G401.6 (cell line): Measurements from ENCODE around the gene TBX20.
"Not testable (repeated sequence)": the region's sequence is repeated elsewhere in the genome, so short reads cannot be mapped to it uniquely, and the experiment has no call there.

ENCODE experiments used
- FAIRE-seq: peaks from 2 replicates; lab custom pipeline; 2012; peaks lifted over from hg19 to GRCh38; lab: Jason Lieb, UNC

The TBX20 gene

GRCh38 chr7:35255443-35256255, 1.7 kb upstream of the TBX20 start:
- no peak for FAIRE-seq

- FAIRE-seq: no peak
Measured at GRCh38 chr7:35254496-35255442, 869 bp upstream of the TBX20 start.

DNA sequence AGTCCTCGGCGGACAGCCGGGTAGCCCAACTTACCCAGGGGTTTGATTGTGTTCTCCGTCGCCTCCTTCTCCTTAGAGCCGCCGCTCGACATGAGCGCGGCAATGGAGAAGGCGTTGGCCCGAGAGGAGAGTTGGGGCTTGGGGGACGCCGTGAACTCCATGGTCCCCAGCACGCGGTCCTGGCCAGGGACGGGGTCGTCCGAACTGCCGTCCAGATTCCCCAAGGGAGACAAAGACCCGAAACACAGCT, 515 bp downstream of the TBX20 start:
- no peak for FAIRE-seq

DNA sequence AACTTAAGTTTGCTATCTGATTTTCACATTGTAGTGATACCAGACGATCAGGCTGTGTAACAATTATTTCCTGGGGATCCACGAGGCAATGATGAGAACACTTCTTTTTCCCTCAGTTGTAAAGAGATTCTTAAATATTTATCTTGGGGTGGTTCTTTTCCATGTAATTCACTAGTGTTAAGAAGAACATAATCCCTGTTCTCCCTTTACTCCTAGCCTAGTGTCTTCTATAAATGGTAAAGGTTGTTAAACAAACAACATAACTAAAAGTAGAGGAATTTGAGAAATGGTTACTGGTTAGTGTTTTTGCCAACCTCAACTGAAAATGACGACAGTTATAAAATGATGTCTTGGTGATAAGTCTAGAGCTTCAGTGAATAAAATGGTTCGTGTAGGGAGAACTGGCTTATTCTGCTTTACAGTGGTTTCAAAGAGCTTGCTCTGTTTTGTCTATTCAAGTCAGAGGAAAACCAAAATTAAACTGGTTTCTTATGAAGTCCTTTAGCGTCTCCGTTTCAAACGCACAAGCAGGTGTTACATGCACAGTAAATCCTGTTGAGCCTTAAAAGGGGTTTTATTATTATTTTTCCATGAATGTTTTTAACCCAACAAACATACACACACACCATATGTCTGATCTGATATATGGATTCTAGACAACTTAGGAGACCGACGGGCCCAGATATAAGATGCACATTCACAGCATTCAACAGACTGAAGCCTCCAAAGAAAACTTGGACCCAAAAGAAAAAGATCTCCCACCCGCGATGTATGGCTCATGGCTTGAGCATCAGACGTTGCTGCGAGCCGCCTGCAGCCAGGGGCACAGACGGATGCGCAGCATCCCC, 1.1 kb downstream of the TBX20 start:
- FAIRE-seq: no peak

DNA sequence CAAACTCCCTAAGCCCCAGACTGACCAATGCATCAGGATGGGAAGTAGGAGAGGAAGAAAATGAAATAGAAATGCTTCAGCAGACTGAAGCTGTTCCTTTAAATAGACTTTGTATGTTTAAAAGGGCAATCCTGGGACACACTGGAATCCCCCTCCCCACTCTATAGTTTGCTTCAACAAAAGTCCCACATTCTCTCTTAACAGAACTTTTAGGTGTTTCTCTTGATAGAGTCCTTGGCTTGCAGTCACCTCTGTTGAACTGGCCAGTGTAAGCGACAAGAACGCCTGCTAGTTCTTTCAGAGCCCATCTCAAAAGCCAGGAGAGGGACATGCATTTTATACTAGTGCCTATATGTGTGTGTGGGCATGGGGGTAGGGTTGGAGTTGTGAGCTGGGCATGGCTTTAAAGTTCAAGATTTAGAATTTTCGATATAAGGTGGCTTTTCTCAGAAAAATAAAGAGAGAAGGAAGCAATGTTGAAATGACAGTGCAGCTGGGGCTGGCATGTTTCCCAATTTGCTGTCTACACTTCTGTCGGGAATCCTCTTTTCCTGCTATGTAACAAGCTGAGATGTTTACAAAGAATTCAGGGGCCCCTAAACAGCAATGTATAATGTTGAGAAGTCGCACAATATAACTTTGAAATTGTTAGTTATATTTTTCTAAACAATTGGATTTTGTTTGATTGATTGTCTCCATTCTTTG, 2.1 kb downstream of the TBX20 start:
- no peak for FAIRE-seq

GRCh38 chr7:35250941-35251340, 3.0 kb downstream of the TBX20 start:
- no peak for FAIRE-seq

- no peak for FAIRE-seq
Measured at GRCh38 chr7:35250452-35250851, 3.4 kb downstream of the TBX20 start.

DNA sequence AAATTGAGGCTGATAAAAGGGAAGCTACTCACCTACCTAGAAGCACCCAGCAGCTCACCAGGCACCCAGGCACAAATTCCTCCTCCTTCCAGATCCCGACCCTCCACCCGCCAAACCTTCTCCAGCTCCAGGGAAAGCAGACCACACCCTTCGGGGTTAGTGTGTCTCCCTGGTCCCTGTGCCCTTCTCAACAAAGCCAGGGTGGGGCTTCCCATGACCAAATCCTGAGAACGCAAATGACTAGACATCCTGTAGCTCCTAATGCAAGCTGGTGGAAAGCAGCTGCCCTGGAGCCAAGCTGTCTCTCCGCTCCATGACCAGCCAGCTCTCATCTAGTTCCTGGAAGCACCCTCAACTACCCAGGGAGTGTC, 4.4 kb downstream of the TBX20 start:
- no peak for FAIRE-seq

DNA sequence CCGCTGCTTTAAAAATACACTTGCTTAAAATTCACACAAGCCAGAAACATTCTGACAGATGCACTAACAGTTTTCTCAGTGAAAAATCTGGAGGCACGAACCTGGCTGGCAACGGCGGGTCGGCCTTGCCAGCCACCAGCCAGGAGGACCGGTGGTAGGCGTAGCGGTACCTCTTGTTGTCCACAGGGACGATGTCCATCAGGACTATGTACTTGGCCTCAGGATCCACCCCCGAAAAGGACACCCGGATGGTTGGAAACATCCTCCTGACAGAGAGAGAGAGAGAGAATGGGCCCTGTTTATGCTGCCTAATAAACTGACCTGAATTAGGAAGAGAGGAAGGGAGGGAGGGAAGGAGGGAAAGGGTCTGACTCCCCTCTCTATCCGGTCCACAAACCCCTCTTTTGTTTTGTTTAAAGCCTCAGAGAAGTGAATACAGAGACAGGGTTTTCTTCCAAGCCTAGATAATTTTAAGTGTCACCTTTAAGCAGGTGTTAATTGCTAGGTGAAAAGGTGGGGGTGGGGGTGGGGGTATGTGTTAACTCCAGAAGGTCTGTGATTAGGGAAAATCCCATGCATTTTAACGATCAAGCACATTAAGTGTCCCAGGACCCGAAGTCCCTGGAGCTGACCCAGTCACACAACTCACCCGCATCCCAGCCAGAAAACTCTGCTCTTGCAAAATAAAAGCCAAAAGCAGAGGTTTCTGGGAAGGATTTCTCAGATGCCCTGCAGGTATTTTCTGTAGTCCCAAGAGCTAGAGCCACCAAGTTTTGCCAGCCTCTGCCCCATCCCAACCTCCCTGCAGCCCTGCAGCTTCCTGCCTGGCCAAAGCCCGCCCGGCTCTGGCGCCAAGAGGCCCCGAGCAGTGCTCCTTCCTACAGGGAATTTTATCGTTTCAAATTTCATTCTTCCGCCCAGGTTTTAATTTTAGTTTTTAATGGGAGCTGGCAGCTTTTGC, 5.0 kb downstream of the TBX20 start:
- no peak for FAIRE-seq

DNA sequence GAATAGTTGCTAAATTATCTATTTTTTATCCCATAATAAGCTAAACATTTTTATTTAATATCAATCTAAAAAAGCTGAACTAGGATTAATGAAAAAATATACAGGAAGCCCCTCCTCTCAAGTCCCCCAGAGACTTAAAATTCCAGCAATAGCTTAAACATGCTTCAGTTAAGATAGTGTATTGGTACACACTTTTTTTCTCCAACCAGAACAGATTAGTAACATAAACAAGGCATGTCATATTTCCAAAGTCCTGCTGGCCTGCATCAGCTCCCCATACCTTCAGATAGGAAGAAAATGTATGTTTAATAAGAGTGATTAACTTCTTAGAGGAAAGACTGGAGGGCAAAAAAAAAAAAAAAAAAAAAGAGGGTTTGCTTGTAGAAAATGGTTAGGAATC, 7.1 kb downstream of the TBX20 start:
- no peak for FAIRE-seq

DNA sequence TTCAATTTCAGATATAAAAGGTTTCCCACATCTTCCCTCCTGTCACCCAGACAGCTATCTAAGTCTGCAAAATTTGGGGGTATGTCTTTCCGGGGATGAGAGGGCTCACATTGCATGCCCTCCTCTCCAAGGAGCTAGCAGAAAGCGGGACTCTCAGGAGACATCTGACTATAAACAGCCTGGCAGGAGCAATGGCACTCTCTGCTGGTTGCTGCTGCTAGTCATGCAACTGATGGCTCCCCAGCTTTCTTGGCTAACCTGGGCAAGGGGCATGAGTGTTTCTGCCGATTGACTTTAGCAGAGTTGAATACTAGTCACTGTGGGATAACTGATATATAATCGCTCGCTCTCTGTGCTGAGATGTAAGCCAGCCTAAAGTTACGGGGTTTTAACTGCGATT, 12.0 kb downstream of the TBX20 start:
- FAIRE-seq: no peak

DNA sequence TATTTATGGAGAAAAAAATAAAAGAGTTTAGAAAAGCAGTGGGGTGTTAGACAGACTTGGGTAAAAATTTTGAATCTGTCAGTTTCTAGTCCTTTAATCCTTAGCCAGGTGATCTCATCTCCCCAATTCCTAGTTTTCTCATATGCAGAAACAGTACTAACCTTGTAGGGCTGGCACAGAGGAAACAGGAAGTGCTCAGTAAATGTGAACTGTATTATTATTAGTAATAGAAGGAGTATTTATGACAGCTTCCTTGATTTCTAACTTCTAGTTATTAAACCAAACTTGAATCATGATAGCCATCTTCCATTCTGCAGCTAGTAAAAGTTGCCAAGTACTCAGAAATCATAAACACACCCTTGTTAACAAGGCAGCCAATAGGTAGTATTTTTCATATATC, 12.5 kb downstream of the TBX20 start:
- FAIRE-seq: no peak

DNA sequence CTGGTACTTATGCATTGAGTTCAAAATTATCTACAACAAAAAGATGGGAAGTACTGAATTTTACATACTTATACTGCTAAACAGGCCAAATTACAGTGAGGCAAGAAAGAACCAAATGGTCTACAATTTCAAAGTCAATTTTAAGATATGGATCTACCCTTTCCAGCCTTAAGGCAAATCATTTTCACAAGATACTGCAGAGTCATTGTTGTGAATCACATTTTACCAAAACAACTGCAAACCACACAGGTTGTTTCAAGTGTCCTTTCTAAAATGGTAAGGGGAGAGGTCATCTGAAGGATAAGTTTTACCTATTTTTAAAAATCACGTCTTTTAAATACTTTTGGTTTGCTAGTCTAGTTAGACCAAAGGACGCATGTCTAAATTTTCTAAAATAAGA, 12.9 kb downstream of the TBX20 start:
- not testable (repeated sequence) for FAIRE-seq

- FAIRE-seq: not testable (repeated sequence)
Measured at GRCh38 chr7:35238456-35238855, 15.4 kb downstream of the TBX20 start.

DNA sequence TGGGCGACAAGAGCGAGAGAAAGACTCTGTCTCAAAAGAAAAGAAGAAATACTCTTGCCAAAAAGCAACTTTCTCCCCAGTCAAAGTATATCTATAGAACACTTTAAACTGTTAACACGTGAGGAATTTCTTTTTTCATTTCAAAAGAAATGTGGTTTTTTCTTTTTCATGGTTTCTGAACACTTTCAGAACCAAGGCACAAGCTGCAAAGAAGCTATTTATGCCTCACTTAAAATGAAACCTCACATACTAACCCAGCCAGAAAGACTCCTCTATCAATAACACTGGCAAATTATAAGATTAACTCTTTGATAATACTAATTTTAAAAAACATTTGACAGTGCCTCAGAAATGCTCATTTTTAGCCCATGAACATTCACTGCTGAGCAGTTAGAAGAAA, 20.9 kb downstream of the TBX20 start:
- FAIRE-seq: no peak

GRCh38 chr7:35231221-35231620, 22.7 kb downstream of the TBX20 start:
- FAIRE-seq: not testable (repeated sequence)

GRCh38 chr7:35229116-35229780, 24.7 kb downstream of the TBX20 start:
- not testable (repeated sequence) for FAIRE-seq

GRCh38 chr7:35228496-35229051, 25.3 kb downstream of the TBX20 start:
- FAIRE-seq: not testable (repeated sequence)

DNA sequence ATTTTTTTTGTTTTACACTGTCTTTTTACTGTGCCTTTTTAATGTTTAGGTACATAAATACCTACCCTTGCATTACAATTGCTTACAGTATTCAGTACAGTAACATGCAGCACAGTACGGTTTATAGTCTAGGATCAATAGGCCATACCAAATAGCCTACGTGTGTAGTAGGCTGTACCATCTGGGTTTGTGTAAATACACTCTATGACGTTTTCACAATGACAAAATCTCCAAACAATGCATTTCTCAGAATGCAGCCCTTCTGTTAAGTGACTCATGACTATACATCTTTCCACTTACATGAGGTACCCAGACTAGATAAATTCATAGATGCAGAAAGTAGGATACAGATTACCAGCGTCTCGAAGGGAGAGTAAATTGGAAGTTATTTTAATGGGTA, 26.5 kb downstream of the TBX20 start:
- FAIRE-seq: not testable (repeated sequence)

DNA sequence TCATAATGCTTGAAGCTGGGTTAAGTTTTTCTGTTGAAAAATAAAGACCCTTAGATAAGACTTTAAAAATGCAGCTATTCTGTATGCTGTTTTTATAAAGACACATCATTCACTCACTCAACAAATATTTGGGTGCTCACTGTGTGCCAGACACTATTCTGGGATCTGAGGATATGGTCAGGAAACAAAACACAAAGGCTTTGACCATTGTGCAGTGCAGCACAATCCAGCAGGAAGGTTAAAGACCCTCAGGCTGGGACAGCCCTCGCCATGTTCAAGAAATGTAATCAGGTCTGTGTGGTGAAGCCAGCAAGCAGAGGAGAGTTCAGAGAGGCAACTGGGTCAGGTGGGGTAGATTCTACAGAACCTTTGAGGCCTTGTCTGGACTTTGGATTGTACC, 31.5 kb downstream of the TBX20 start:
- not testable (repeated sequence) for FAIRE-seq
